Esophagus muscularis mucosa (tissue), 4 donors: ENCODE results near the gene TUBB3. TPM values are rescaled to one million over a fixed set of nuclear protein-coding genes. Genes with fewer than 3 reads are reported as not detected.
"Not testable (repeated sequence)": the region's sequence is repeated elsewhere in the genome, so short reads cannot be mapped to it uniquely, and the experiment has no call there.

Experiments
- DNase-seq: peaks from one replicate; pipeline ENCODE4 v3.0.0-alpha.2; 2017; ENCODE audit errors: extremely low spot score
- H3K27ac ChIP-seq, 4 donors: fragments of 200-600 bp; sonication (generic); replicated peaks in 1 of 4; 1 replicate in 3 of 4; 2 replicates in 1 of 4; pipeline ENCODE4 v1.5.1; 2016 to 2019; ENCODE audit warnings: mild to moderate bottlenecking in 1 of 4
- H3K27me3 ChIP-seq, 4 donors: fragments of 200-600 bp; sonication (generic); one replicate each; pipeline versions ENCODE4 v1.5.1 to v1.6.0; 2016 to 2019
- H3K36me3 ChIP-seq, 4 donors: fragments of 200-600 bp; sonication (generic); one replicate each; pipeline ENCODE4 v1.5.1; 2016 to 2019
- H3K4me1 ChIP-seq, 4 donors: fragments of 200-600 bp; sonication (generic); one replicate each; pipeline ENCODE4 v1.5.1; 2016 to 2019
- H3K4me3 ChIP-seq, 4 donors: fragments of 200-600 bp; sonication (generic); 1 replicate in 2 of 4; 2 replicates in 2 of 4; pipeline ENCODE4 v1.5.1; 2016 to 2019; ENCODE audit warnings: mild to moderate bottlenecking in 4 of 4, moderate library complexity in 1 of 4
- H3K9me3 ChIP-seq, 4 donors: fragments of 200-600 bp; sonication (generic); 1 replicate in 3 of 4; 2 replicates in 1 of 4; pipeline ENCODE4 v1.5.1; 2016 to 2019
- EP300 ChIP-seq: sonication (generic); formaldehyde crosslinking; IDR thresholded peaks from one replicate; pipeline ENCODE4 v1.6.1; 2017; ENCODE audit warnings: antibody characterized with exemption
- POLR2A ChIP-seq: fragments of 450-650 bp; IDR thresholded peaks from one replicate; pipeline ENCODE4 v1.6.1; 2017; ENCODE audit warnings: antibody characterized with exemption, moderate library complexity, mild to moderate bottlenecking, low read depth
- POLR2AphosphoS5 ChIP-seq, 2 donors: sonication (generic); formaldehyde crosslinking; IDR thresholded peaks; one replicate each; pipeline ENCODE4 v1.6.1; 2017; ENCODE audit warnings: antibody characterized with exemption in 2 of 2
- WGBS: methylation state at CpG from one replicate; pipeline ENCODE4 v1.1.5; 2018; 5-methylcytosine and 5-hydroxymethylcytosine counted together
- intact Hi-C: fragments of 100-400 bp; cut with DNase I; formaldehyde crosslinking; loops from one replicate; pipeline ENCODE4 v1.15.1; 2023
- total RNA-seq, 4 donors: library from RNA; depleted of rRNA; stranded (reverse); fragments of >200 nt; gene quantifications; one replicate each; pipeline versions ENCODE4 v1.1.0 to v1.2.1, GENCODE V29; 2016
- TF ChIP-seq, protein P1 (sequence below), 3 experiments: fragments of 200-600 bp in 2 of 3; fragments of 450-650 bp in 1 of 3; sonication (generic) in 2 of 3; IDR thresholded peaks; one replicate each; pipeline ENCODE4 v1.5.1; 2017 to 2019; ENCODE audit warnings: antibody characterized with exemption in 3 of 3, mild to moderate bottlenecking in 2 of 3, moderate library complexity in 1 of 3

The TUBB3 gene
- total RNA-seq, 4 donors from 2014 or later: 2.5 to 19.5 (median 12.9) TPM

DNA sequence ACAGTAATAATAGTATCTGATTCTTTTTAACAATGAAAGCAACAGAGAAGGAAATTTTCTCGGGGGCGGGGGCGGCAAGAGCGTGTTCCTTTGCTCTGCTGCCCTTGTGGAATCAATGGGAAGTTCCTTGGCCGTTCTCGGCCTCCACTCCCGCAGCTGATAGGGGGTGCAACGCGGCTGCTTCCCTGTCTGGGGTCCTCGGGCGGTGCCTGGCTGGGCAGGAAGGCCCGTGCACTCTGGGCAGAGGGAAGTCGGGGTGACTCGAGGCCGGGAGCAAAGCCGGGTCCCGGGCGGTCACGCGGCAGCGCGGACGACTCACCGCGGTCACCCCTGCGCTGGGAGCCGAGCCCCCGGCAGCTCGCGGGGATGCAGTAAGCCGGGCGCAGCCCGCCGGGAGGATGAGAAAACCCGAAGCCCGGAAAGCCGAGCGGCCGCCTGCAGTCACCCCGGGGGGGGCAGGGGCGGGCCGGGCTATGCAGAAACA lies 2.5 kb downstream of the TUBB3 start:
- peaks cover 6 to 98% (median 35%) of the 10 kb centered on the region in 4 donors for H3K27me3 ChIP-seq
- peaks cover 48 to 62% (median 55%) of the 10 kb centered on the region in 4 donors for H3K4me1 ChIP-seq
- H3K27ac ChIP-seq: no peak overlapping the region
- DNase-seq: no peak
- H3K36me3 ChIP-seq: no peaks in the 10 kb centered on the region
- 0% methylated on average over 16 of the region's 42 CpGs for WGBS
- TF ChIP-seq POLR2AphosphoS5 (IDR thresholded peaks at IDR 0.05): no peak
- H3K4me3 ChIP-seq: peak overlapping the region; percentile 48 to 65 (median 54)
- intact Hi-C loops: no loop called here
- H3K9me3 ChIP-seq: no peaks in the 10 kb centered on the region

DNA sequence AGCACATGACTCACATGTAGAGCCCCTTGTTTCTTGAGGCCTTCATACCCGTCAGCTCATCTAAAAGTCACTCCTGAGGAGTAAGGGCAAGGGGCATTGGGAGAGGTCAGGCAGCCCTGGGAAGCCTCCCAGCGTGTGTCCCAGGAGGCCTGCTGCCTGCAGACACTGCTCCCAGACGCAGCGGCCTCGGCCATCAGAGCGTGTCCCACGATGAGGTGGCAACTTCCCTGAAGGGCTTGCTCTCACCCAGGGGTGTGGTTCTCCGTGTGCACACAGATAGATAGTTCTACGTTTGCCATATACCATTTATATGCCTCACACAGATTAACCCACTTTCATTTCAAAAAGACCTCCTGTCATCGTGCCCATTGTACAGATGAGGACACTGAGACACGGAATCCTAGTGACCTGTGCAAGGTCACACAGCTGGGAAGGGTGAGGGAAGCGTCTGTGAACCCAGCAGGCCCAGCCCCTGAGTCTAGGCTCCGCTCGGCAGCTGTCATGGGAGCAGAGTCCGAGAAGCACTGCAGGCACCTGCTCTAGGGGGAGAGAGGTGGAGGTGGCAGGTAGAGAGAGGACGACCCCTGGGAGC lies 8.3 kb downstream of the TUBB3 start:
- DNase-seq: no peak
- Histone ChIP-seq H3K4me1 (peaks cover 3 to 5% (median 4%) of the 10 kb centered on the region in 4 donors), H3K27me3 (peaks cover 0 to 56% (median 9%) of the 10 kb centered on the region in 4 donors), H3K36me3 (peaks cover 0 to 3% (median 0%) of the 10 kb centered on the region in 4 donors), H3K9me3 (no peaks in the 10 kb centered on the region), H3K27ac (no peak overlapping the region), H3K4me3 (no peak overlapping the region)
- TF ChIP-seq, protein P1, sequence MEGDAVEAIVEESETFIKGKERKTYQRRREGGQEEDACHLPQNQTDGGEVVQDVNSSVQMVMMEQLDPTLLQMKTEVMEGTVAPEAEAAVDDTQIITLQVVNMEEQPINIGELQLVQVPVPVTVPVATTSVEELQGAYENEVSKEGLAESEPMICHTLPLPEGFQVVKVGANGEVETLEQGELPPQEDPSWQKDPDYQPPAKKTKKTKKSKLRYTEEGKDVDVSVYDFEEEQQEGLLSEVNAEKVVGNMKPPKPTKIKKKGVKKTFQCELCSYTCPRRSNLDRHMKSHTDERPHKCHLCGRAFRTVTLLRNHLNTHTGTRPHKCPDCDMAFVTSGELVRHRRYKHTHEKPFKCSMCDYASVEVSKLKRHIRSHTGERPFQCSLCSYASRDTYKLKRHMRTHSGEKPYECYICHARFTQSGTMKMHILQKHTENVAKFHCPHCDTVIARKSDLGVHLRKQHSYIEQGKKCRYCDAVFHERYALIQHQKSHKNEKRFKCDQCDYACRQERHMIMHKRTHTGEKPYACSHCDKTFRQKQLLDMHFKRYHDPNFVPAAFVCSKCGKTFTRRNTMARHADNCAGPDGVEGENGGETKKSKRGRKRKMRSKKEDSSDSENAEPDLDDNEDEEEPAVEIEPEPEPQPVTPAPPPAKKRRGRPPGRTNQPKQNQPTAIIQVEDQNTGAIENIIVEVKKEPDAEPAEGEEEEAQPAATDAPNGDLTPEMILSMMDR (IDR thresholded peaks at IDR 0.05): no peak
- TF ChIP-seq POLR2AphosphoS5 (IDR thresholded peaks at IDR 0.05): no peak
- TF ChIP-seq EP300: no peak
- TF ChIP-seq POLR2A: no peak
- 78% methylated on average over 12 of the region's 16 CpGs for WGBS
- intact Hi-C loops: no loop called here

DNA sequence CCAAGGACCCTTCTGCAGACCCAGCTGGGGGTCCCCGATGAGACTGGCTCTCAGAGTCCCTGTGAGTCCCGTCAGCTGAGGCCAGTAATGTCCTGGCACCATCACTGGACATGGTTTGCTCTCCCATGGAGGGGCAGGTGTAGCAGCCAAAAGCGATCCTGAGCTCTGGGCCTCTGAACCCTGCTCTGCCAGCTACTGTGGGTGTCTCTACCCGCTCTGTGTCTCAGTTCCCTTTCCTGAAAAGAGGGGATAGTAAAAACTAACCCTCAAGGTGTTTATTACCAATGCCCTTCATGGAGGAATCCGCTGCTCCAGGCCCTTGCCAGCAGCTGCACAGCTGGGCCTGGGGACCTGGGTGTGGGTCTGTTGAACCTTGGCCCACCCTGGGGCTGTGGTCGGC lies 8.8 kb downstream of the TUBB3 start:
- Histone ChIP-seq H3K36me3 (peaks cover 0 to 3% (median 0%) of the 10 kb centered on the region in 4 donors), H3K4me1 (no peaks in the 10 kb centered on the region), H3K9me3 (no peaks in the 10 kb centered on the region), H3K27me3 (peaks cover 0 to 51% (median 9%) of the 10 kb centered on the region in 4 donors), H3K27ac (no peak overlapping the region), H3K4me3 (no peak overlapping the region)
- WGBS: 100% methylated on average over 3 of the region's 6 CpGs
- TF ChIP-seq POLR2AphosphoS5 (IDR thresholded peaks at IDR 0.05): no peak
- TF ChIP-seq, protein P1 (IDR thresholded peaks at IDR 0.05): no peak
- no peak for TF ChIP-seq EP300
- no peak for TF ChIP-seq POLR2A
- no peak for DNase-seq
- intact Hi-C loops: no loop called here

DNA sequence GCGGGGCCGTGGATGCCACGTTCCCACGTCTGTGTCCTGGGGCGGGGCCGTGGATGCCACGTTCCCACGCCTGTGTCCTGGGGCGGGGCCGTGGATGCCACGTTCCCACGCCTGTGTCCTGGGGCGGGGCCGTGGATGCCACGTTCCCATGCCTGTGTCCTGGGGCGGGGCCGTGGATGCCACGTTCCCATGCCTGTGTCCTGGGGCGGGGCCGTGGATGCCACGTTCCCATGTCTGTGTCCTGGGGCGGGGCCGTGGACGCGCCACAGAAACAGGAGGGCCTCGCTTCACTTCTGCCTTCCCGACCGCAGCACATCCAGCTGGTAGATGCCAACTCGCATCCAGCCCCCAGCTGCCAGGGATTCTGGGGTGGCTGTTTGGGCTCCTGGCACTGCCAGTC lies 10.9 kb downstream of the TUBB3 start:
- H3K36me3 ChIP-seq, H3K4me1 ChIP-seq, H3K9me3 ChIP-seq, intact Hi-C loops, DNase-seq, H3K4me3 ChIP-seq, H3K27ac ChIP-seq: not testable (repeated sequence)
- H3K27me3 ChIP-seq: peaks cover 0 to 37% (median 5%) of the 10 kb centered on the region in 4 donors
- WGBS: 100% methylated on average over 1 of the region's 29 CpGs

DNA sequence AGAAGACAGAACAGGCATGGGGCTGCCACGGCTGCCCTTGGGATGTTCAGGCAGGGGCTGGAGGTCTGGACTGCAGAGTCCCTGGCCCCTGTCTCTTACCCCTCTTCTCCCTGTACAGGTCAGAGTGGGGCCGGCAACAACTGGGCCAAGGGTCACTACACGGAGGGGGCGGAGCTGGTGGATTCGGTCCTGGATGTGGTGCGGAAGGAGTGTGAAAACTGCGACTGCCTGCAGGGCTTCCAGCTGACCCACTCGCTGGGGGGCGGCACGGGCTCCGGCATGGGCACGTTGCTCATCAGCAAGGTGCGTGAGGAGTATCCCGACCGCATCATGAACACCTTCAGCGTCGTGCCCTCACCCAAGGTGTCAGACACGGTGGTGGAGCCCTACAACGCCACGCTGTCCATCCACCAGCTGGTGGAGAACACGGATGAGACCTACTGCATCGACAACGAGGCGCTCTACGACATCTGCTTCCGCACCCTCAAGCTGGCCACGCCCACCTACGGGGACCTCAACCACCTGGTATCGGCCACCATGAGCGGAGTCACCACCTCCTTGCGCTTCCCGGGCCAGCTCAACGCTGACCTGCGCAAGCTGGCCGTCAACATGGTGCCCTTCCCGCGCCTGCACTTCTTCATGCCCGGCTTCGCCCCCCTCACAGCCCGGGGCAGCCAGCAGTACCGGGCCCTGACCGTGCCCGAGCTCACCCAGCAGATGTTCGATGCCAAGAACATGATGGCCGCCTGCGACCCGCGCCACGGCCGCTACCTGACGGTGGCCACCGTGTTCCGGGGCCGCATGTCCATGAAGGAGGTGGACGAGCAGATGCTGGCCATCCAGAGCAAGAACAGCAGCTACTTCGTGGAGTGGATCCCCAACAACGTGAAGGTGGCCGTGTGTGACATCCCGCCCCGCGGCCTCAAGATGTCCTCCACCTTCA lies 11.7 kb downstream of the TUBB3 start:
- no peak overlapping the region for H3K27ac ChIP-seq
- no peaks in the 10 kb centered on the region for H3K9me3 ChIP-seq
- H3K4me1 ChIP-seq: no peaks in the 10 kb centered on the region
- H3K36me3 ChIP-seq: peaks cover 0 to 3% (median 0%) of the 10 kb centered on the region in 4 donors
- peaks cover 0 to 29% (median 2%) of the 10 kb centered on the region in 4 donors for H3K27me3 ChIP-seq
- intact Hi-C loops: no loop called here
- 97% methylated on average over 44 of the region's 61 CpGs for WGBS
- no peak for TF ChIP-seq EP300
- TF ChIP-seq, protein P1 (IDR thresholded peaks at IDR 0.05): no peak
- no peak for TF ChIP-seq POLR2A
- no peak for TF ChIP-seq POLR2AphosphoS5 (IDR thresholded peaks at IDR 0.05)
- no peak overlapping the region for H3K4me3 ChIP-seq
- DNase-seq: no peak

DNA sequence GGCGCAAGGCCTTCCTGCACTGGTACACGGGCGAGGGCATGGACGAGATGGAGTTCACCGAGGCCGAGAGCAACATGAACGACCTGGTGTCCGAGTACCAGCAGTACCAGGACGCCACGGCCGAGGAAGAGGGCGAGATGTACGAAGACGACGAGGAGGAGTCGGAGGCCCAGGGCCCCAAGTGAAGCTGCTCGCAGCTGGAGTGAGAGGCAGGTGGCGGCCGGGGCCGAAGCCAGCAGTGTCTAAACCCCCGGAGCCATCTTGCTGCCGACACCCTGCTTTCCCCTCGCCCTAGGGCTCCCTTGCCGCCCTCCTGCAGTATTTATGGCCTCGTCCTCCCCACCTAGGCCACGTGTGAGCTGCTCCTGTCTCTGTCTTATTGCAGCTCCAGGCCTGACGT lies 12.5 kb downstream of the TUBB3 start:
- 93% methylated on average over 27 of the region's 27 CpGs for WGBS
- H3K36me3 ChIP-seq, H3K4me1 ChIP-seq, H3K27ac ChIP-seq, intact Hi-C loops, H3K4me3 ChIP-seq, DNase-seq, H3K9me3 ChIP-seq: not testable (repeated sequence)
- H3K27me3 ChIP-seq: peaks cover 0 to 21% (median 0%) of the 10 kb centered on the region in 4 donors
